Stimulated activated CD8-positive, alpha-beta memory T cell treated with anti-CD3 and anti-CD28 coated beads, Interleukin-15, amount 100 ng/mL, for 4 hours (primary cell): ENCODE data around the gene FGF14.

Source experiments
- DNase-seq, 2 donors: peaks; one replicate each; pipeline ENCODE4 v3.0.0-alpha.2; 2020; ENCODE audit warnings: low read depth in 2 of 2

FGF14 gene

GRCh38 chr13:102367836-102368235, 34.0 kb downstream of the FGF14 start:
- DNase-seq: no peak

- no peak for DNase-seq
Measured at GRCh38 chr13:102361113-102361512, 40.7 kb downstream of the FGF14 start.

GRCh38 chr13:102359264-102359663, 42.6 kb downstream of the FGF14 start:
- DNase-seq: no peak

- no peak for DNase-seq
Measured at GRCh38 chr13:102355251-102355650, 46.6 kb downstream of the FGF14 start.

- no peak for DNase-seq
Measured at GRCh38 chr13:102354011-102354410, 47.8 kb downstream of the FGF14 start.

- no peak for DNase-seq
Measured at GRCh38 chr13:102351521-102351920, 50.3 kb downstream of the FGF14 start.

GRCh38 chr13:102347490-102347889, 54.4 kb downstream of the FGF14 start:
- DNase-seq: no peak

GRCh38 chr13:102346769-102347168, 55.1 kb downstream of the FGF14 start:
- DNase-seq: no peak

GRCh38 chr13:102344410-102344809, 57.4 kb downstream of the FGF14 start:
- DNase-seq: no peak

- DNase-seq: no peak
Measured at GRCh38 chr13:102333320-102334198, 68.3 kb downstream of the FGF14 start.

GRCh38 chr13:102328909-102329308, 72.9 kb downstream of the FGF14 start:
- no peak for DNase-seq

- DNase-seq: no peak
Measured at GRCh38 chr13:102327119-102327617, 74.7 kb downstream of the FGF14 start.

- no peak for DNase-seq
Measured at GRCh38 chr13:102326381-102327118, 75.3 kb downstream of the FGF14 start.

- no peak for DNase-seq
Measured at GRCh38 chr13:102325321-102325720, 76.5 kb downstream of the FGF14 start.

GRCh38 chr13:102323505-102323904, 78.3 kb downstream of the FGF14 start:
- no peak for DNase-seq

- no peak for DNase-seq
Measured at GRCh38 chr13:102323012-102323411, 78.8 kb downstream of the FGF14 start.

GRCh38 chr13:102322211-102322610, 79.6 kb downstream of the FGF14 start:
- no peak for DNase-seq

GRCh38 chr13:102318233-102318632, 83.6 kb downstream of the FGF14 start:
- no peak for DNase-seq

GRCh38 chr13:102317593-102317992, 84.3 kb downstream of the FGF14 start:
- no peak for DNase-seq

- no peak for DNase-seq
Measured at GRCh38 chr13:102316732-102317131, 85.1 kb downstream of the FGF14 start.

GRCh38 chr13:102312841-102313240, 89.0 kb downstream of the FGF14 start:
- no peak for DNase-seq

- DNase-seq: no peak
Measured at GRCh38 chr13:102311901-102312300, 89.9 kb downstream of the FGF14 start.

GRCh38 chr13:102311419-102311796, 90.4 kb downstream of the FGF14 start:
- no peak for DNase-seq
